HG03457 (cell line): Measurements from ENCODE around the gene CA5A.

Experiments
- ATAC-seq: cut with Tn5 transposase; IDR thresholded peaks from one replicate; pipeline ENCODE4 v1.9.1; 2021; ENCODE audit warnings: moderate number of reproducible peaks; ENCODE audit not compliant: unreplicated experiment

CA5A gene

GRCh38 chr16:87854053-87854906 lies 82.0 kb downstream of the CA5A start:
- no peak for ATAC-seq

- no peak for ATAC-seq
Measured at GRCh38 chr16:87853411-87854052, 82.8 kb downstream of the CA5A start.

- ATAC-seq: no peak
Measured at GRCh38 chr16:87851601-87852000, 84.7 kb downstream of the CA5A start.

- ATAC-seq: no peak
Measured at GRCh38 chr16:87851141-87851587, 85.2 kb downstream of the CA5A start.

- ATAC-seq: no peak
Measured at GRCh38 chr16:87850009-87851006, 86.0 kb downstream of the CA5A start.

- ATAC-seq: no peak
Measured at GRCh38 chr16:87849419-87850008, 86.8 kb downstream of the CA5A start.

GRCh38 chr16:87848676-87849345 lies 87.5 kb downstream of the CA5A start:
- ATAC-seq: no peak

GRCh38 chr16:87847785-87848675 lies 88.3 kb downstream of the CA5A start:
- ATAC-seq: no peak

GRCh38 chr16:87847467-87847784 lies 88.9 kb downstream of the CA5A start:
- ATAC-seq: no peak

- ATAC-seq: no peak
Measured at GRCh38 chr16:87846705-87847466, 89.4 kb downstream of the CA5A start.

GRCh38 chr16:87845807-87846619 lies 90.3 kb downstream of the CA5A start:
- no peak for ATAC-seq

GRCh38 chr16:87845213-87845612 lies 91.1 kb downstream of the CA5A start:
- ATAC-seq: no peak

GRCh38 chr16:87844809-87845208 lies 91.5 kb downstream of the CA5A start:
- no peak for ATAC-seq

GRCh38 chr16:87844120-87844733 lies 92.1 kb downstream of the CA5A start:
- ATAC-seq: no peak

- no peak for ATAC-seq
Measured at GRCh38 chr16:87843678-87844105, 92.6 kb downstream of the CA5A start.

- ATAC-seq: no peak
Measured at GRCh38 chr16:87842209-87842869, 94.0 kb downstream of the CA5A start.
